ENCODE measurements around the gene PAPSS2.

The PAPSS2 gene

GRCh38 chr10:87630171-87630570 lies 29.5 kb upstream of the PAPSS2 start:
- DNase-seq (ENCODE audit: low spot score), result no peak
- TF ChIP-seq CTCF (IDR thresholded peaks at IDR 0.05; ENCODE audit: extremely low read depth, insufficient read depth, missing control alignments), result no peak
- in situ Hi-C loops (cut with MboI; ENCODE audit: low pct_unique_long_range_greater_than_20kb, low sequenced_read_pairs, unreplicated experiment), result no loop called here

- no peak for DNase-seq (ENCODE audit: low spot score)
- in situ Hi-C loops (cut with MboI; ENCODE audit: low pct_unique_long_range_greater_than_20kb, low sequenced_read_pairs, unreplicated experiment), result no loop called here
- TF ChIP-seq CTCF (IDR thresholded peaks at IDR 0.05; ENCODE audit: extremely low read depth, insufficient read depth, missing control alignments), result no peak
Observed at GRCh38 chr10:87632454-87632853, 27.2 kb upstream of the PAPSS2 start.

GRCh38 chr10:87634311-87634710 lies 25.4 kb upstream of the PAPSS2 start:
- in situ Hi-C loops (cut with MboI; ENCODE audit: low pct_unique_long_range_greater_than_20kb, low sequenced_read_pairs, unreplicated experiment), result no loop called here
- DNase-seq (ENCODE audit: low spot score), result no peak
- TF ChIP-seq CTCF (IDR thresholded peaks at IDR 0.05; ENCODE audit: extremely low read depth, insufficient read depth, missing control alignments), result no peak

GRCh38 chr10:87635498-87636312 lies 24.0 kb upstream of the PAPSS2 start:
- no peak for TF ChIP-seq CTCF (IDR thresholded peaks at IDR 0.05; ENCODE audit: extremely low read depth, insufficient read depth, missing control alignments)
- no peak for DNase-seq (ENCODE audit: low spot score)
- in situ Hi-C loops (cut with MboI; ENCODE audit: low pct_unique_long_range_greater_than_20kb, low sequenced_read_pairs, unreplicated experiment), result no loop called here

DNA sequence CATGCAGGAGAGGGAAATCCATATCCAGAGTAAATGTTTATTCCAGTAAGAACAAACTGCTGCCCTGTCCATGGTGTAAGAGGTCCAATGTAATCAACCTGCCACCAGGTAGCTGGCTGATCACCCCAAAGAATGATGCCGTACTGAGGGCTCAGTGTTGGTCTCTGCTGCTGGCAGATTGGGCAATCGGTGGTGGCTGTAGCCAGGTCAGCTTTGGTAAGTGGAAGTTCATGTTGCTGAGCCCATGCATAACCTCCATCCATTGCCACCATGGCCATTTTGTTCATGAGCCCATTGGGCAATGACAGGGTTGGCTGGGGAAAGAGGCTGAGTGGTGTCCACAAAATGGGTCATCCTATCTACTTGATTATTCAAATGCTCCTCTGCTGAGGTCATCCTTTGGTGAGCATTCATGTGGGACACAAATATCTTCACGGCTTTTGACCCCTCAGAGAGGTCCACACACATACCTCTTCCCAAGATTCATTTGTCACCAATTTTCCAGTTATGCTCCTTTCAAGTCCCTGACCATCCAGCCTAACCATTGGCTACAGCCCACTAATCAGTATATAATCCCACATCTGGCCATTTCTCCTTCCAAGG lies 23.3 kb upstream of the PAPSS2 start:
- in situ Hi-C loops (cut with MboI; ENCODE audit: low pct_unique_long_range_greater_than_20kb, low sequenced_read_pairs, unreplicated experiment), result no loop called here
- no peak for DNase-seq (ENCODE audit: low spot score)
- TF ChIP-seq CTCF (IDR thresholded peaks at IDR 0.05; ENCODE audit: extremely low read depth, insufficient read depth, missing control alignments), result no peak

- DNase-seq (ENCODE audit: low spot score), result no peak
- no peak for TF ChIP-seq CTCF (IDR thresholded peaks at IDR 0.05; ENCODE audit: extremely low read depth, insufficient read depth, missing control alignments)
- in situ Hi-C loops (cut with MboI; ENCODE audit: low pct_unique_long_range_greater_than_20kb, low sequenced_read_pairs, unreplicated experiment), result no loop called here
Observed at GRCh38 chr10:87639493-87639892, 20.2 kb upstream of the PAPSS2 start.

All from GM13977 (cell line).